GM19043 (cell line): ENCODE data around the gene SMYD3.

Source experiments
- ATAC-seq: cut with Tn5 transposase; IDR thresholded peaks from one replicate; pipeline ENCODE4 v1.9.1; 2021; ENCODE audit warnings: low read depth; ENCODE audit not compliant: unreplicated experiment

Gene SMYD3

GRCh38 chr1:246002725-246003441 is 504.2 kb downstream of the SMYD3 start:
- ATAC-seq = no peak

GRCh38 chr1:246001837-246002230 is 505.2 kb downstream of the SMYD3 start:
- ATAC-seq = no peak

- no peak for ATAC-seq
Measured at GRCh38 chr1:246001142-246001836, 505.8 kb downstream of the SMYD3 start.

- ATAC-seq = no peak
Measured at GRCh38 chr1:246000638-246001015, 506.5 kb downstream of the SMYD3 start.

- peak; percentile 81 for ATAC-seq
Measured at GRCh38 chr1:245999697-246000637, 507.1 kb downstream of the SMYD3 start.

- no peak for ATAC-seq
Measured at GRCh38 chr1:245997471-245998258, 509.4 kb downstream of the SMYD3 start.

DNA sequence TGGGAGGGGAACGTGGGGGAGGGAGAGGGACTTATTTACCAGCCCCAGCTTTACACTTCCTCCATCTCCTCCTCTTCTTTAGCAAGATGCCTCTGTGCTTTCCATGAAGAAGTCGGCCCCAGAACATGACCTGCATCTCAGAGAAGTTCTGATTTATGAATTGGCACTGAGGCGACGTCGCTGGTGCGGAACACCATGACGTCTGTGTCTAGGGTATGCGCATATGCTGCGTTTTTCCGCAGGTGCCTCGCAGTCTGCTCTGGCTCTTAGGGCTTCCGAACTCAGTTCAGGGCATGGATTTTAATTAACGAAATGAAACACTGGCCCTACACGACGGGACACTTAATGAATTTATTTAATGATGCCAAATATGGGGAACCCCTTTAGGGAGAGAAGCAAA is 510.3 kb downstream of the SMYD3 start:
- ATAC-seq = no peak

DNA sequence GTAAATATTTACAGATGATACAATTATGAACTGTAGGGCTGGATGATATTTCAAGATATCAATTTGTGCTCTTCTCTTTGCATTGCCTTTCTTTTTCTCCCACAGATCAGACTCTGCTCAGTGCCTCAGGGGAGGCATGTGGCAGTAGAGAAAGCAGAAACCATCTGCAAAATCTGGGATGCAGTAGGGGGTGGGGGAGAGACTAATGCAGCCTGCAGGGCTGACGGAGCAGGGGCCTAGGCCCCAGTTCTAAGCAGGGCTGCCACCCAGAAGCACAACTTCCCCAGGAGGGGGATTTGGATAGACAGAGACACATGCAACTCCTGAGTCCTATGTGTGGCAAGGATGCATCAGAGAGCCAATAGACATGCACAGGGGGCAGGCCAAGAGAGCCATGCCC is 511.6 kb downstream of the SMYD3 start:
- ATAC-seq = no peak

DNA sequence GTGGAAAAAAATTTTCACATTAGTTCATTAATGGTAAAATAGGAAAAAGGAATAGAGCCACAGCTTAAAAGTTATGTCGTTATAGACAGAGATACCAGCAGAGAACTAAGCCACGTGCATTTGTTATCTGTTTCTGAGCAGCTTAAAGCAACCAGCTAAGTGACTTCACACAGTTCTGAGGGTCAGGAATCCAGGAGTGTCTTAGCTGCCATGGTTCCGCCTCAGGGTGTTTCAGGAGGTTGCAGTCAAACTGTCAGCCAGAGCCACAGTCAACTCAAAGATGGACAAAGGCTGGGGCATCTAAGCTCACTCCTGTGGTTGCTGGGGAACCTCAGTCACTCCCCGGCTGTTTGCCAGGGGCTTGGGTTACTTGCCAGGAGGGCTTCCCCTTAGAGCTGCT is 515.8 kb downstream of the SMYD3 start:
- ATAC-seq = no peak

DNA sequence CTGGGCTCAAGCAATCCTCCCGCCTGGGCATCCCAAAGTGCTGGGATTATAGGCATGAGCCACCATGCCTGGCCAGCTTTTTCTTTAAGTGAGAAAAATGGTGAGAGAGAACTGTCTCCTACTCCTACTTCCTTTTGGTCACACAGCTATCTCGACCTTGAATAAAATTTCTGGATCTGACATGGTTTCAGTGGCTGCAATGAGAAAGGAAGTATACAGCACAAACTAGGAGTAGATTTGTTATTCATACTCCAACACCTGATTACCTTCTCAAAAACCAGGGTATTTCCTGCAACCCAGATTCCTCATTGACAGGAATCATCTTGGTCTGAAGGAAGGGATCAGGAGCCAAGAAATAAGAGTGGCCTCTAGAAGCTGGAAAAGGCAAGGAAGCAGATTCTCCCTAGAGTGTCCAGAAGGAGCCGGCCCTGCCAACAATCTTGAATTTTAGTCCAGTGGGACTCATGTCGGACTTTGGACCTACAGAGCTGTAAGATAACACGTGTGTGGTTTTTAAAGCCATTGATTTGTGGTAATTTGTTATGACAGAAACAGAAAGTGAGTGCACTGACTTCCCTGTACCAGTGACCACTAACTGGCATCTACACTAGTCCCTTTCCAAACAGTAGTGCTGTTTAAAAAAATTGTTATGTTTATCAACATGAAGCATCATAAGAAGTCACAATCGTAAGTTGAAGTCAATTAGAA is 516.6 kb downstream of the SMYD3 start:
- no peak for ATAC-seq

GRCh38 chr1:245988393-245989078 is 518.5 kb downstream of the SMYD3 start:
- no peak for ATAC-seq

GRCh38 chr1:245987997-245988392 is 519.1 kb downstream of the SMYD3 start:
- ATAC-seq = no peak

- no peak for ATAC-seq
Measured at GRCh38 chr1:245987577-245987976, 519.5 kb downstream of the SMYD3 start.

GRCh38 chr1:245987219-245987545 is 519.9 kb downstream of the SMYD3 start:
- no peak for ATAC-seq

- no peak for ATAC-seq
Measured at GRCh38 chr1:245986404-245987218, 520.5 kb downstream of the SMYD3 start.

DNA sequence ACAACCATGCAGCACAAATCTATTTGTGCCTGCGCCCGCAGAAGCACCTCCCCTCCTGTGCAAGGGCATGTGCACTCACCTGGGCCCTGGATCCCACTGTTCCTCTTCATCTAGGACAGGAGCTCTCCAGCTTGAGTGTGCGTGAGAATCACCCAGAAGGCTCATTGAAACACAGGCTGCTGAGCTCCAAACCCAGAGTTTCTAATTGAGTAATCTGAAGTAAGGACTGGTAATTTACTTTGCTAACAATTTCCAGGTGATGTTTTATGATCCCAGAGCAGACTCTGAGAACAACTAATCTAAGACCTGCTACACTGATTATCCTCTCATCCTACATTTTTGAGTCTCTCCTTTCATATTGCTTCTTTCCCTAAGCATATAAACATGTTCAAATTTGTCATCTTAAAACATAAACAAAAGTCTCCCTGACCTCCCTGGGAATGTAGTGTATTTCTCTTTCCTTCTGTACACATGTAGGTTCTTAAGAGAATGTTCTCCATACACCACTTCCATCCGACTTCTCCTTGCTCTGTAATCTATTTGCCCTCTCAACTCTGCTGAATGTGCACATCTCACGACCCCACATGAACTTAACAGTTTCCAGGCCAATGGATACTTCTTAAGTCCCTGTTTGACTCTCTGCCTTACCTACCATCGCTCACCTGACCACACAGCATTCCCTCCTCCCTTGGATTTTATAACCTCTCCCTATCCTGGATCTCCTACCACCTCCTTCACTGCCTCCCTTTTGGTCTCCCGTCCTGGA is 522.5 kb downstream of the SMYD3 start:
- ATAC-seq = no peak

DNA sequence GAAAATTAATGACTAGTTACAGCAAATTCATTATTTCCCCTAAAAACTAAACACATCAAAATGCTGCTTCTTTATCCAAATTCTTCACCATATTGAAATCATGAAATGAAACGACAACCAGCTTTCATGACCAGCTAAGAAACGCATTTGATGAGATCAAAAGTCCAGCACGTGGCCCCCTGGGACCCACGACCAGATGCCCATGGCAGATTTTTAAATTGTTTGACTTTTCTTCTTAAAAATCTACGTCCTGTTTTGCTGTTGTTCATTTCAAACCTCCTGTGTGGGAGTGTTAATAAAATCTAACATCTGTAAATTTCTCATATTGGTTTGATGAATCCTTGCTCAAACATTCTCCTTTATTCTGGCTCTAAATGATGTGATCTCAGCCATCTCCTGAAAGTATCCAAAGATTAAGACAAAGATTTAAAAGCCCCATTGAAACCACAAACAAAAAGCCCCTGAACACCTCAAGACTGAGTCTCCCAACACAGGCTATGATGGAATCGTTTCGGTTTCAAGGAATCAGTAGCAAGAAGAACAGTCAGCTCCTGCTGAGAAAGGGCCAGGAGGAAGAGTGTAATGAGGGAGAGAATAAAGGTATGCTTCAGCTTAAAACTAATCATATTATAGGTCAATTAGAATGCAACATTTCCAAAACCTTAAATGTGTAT is 523.6 kb downstream of the SMYD3 start:
- ATAC-seq = no peak
